Measurements from ENCODE around the gene ALOXE3.
"Not testable (repeated sequence)": the region's sequence is repeated elsewhere in the genome, so short reads cannot be mapped to it uniquely, and the experiment has no call there.

Gene ALOXE3

GRCh38 chr17:8087952-8088230 is 30.4 kb downstream of the ALOXE3 start:
- DNase-seq = no peak

- DNase-seq = no peak
Observed at GRCh38 chr17:8087075-8087951, 31.0 kb downstream of the ALOXE3 start, which contains the start of gene ALOX12B. Gene ALOX12B, minus strand, starts transcription at chr17:8087716. Its CDS starts 274 bp downstream, at chr17:8087442.

- DNase-seq = no peak
Observed at GRCh38 chr17:8084250-8084649, 34.1 kb downstream of the ALOXE3 start.

GRCh38 chr17:8082292-8082691 is 36.0 kb downstream of the ALOXE3 start:
- DNase-seq = no peak

GRCh38 chr17:8081876-8082275 is 36.4 kb downstream of the ALOXE3 start:
- DNase-seq = no peak

GRCh38 chr17:8080799-8081219 is 37.5 kb downstream of the ALOXE3 start:
- no peak for DNase-seq

- no peak for DNase-seq
Observed at GRCh38 chr17:8080208-8080798, 38.0 kb downstream of the ALOXE3 start.

- peak; percentile 85 for DNase-seq
Observed at GRCh38 chr17:8079291-8080207, 38.8 kb downstream of the ALOXE3 start.

- not testable (repeated sequence) for DNase-seq
Observed at GRCh38 chr17:8077939-8078338, 40.4 kb downstream of the ALOXE3 start.

GRCh38 chr17:8076502-8077266 is 41.6 kb downstream of the ALOXE3 start:
- DNase-seq = no peak

- DNase-seq = no peak
Observed at GRCh38 chr17:8075574-8076342, 42.6 kb downstream of the ALOXE3 start.

GRCh38 chr17:8075081-8075480 is 43.2 kb downstream of the ALOXE3 start:
- DNase-seq = no peak

- DNase-seq = no peak
Observed at GRCh38 chr17:8074554-8074953, 43.8 kb downstream of the ALOXE3 start.

GRCh38 chr17:8073627-8074484 is 44.5 kb downstream of the ALOXE3 start:
- peak; percentile 90 for DNase-seq

- DNase-seq = peak; percentile 48
Observed at GRCh38 chr17:8072729-8073461, 45.4 kb downstream of the ALOXE3 start.

- DNase-seq = no peak
Observed at GRCh38 chr17:8072341-8072728, 46.0 kb downstream of the ALOXE3 start.

- no peak for DNase-seq
Observed at GRCh38 chr17:8071496-8071895, 46.8 kb downstream of the ALOXE3 start.

- DNase-seq = no peak
Observed at GRCh38 chr17:8069587-8069860, 48.8 kb downstream of the ALOXE3 start.

- DNase-seq = no peak
Observed at GRCh38 chr17:8068736-8069586, 49.4 kb downstream of the ALOXE3 start.
